ENCODE measurements around the gene ARID3A. TPM values are rescaled to one million over a fixed set of nuclear protein-coding genes. Genes with fewer than 3 reads are reported as not detected.

The ARID3A gene
- polyA plus RNA-seq, 1 donor: 17.3 TPM

GRCh38 chr19:931860-932647 lies 6.2 kb downstream of the ARID3A start:
- DNase-seq: no peak

GRCh38 chr19:932648-933552 lies 7.1 kb downstream of the ARID3A start:
- no peak for DNase-seq

- DNase-seq: no peak
These were observed 7.7 kb downstream of the ARID3A start for GRCh38 chr19:933553-933882.

- DNase-seq: no peak
These were observed 8.5 kb downstream of the ARID3A start for GRCh38 chr19:934197-934840.

GRCh38 chr19:934865-935479 lies 9.1 kb downstream of the ARID3A start:
- DNase-seq: peak; percentile 85

- no peak for DNase-seq
These were observed 10.3 kb downstream of the ARID3A start for GRCh38 chr19:936175-936546.

GRCh38 chr19:937259-937694 lies 11.4 kb downstream of the ARID3A start:
- no peak for DNase-seq

- DNase-seq: no peak
These were observed 12.5 kb downstream of the ARID3A start for GRCh38 chr19:938233-938923.

- DNase-seq: no peak
These were observed 13.6 kb downstream of the ARID3A start for GRCh38 chr19:939439-939838.

GRCh38 chr19:939922-940321 lies 14.1 kb downstream of the ARID3A start:
- no peak for DNase-seq

GRCh38 chr19:940591-941291 lies 14.9 kb downstream of the ARID3A start:
- DNase-seq: no peak

GRCh38 chr19:941292-942132 lies 15.7 kb downstream of the ARID3A start:
- DNase-seq: no peak

GRCh38 chr19:942133-942645 lies 16.4 kb downstream of the ARID3A start:
- DNase-seq: no peak

- DNase-seq: no peak
These were observed 17.8 kb downstream of the ARID3A start for GRCh38 chr19:943551-944170.

- DNase-seq: no peak
These were observed 18.3 kb downstream of the ARID3A start for GRCh38 chr19:944171-944567.

GRCh38 chr19:944663-945241 lies 18.9 kb downstream of the ARID3A start:
- DNase-seq: no peak

- no peak for DNase-seq
These were observed 19.8 kb downstream of the ARID3A start for GRCh38 chr19:945401-946252.

- no peak for DNase-seq
These were observed 21.4 kb downstream of the ARID3A start for GRCh38 chr19:947090-947706.
